NAMALWA (cell line): ENCODE measurements around the gene JMJD4.

Experiments used
- DNase-seq: peaks from one replicate; pipeline ENCODE4 v3.0.0-alpha.2; 2015; ENCODE audit warnings: low spot score

The JMJD4 gene

DNA sequence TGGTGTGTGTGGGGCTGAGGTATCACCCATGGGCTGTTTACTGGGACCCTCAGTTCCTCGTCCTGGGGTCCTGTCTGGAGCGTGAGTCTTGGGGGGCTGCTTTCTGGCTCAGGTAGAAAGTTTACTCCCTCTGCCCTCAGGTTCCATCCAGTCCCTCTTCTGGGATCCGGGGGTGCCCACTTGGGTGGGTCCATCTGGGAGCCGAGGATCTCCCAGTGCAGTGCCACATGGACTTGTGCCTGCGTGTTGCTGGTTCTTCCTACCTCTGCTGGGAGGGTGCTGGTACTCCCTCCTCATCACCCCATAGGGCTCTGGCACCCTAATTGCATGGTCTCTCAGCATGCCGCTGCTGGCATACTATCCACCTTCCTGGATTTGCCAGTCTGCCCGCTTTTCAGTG is 14.1 kb upstream of the JMJD4 start:
- DNase-seq: no peak

DNA sequence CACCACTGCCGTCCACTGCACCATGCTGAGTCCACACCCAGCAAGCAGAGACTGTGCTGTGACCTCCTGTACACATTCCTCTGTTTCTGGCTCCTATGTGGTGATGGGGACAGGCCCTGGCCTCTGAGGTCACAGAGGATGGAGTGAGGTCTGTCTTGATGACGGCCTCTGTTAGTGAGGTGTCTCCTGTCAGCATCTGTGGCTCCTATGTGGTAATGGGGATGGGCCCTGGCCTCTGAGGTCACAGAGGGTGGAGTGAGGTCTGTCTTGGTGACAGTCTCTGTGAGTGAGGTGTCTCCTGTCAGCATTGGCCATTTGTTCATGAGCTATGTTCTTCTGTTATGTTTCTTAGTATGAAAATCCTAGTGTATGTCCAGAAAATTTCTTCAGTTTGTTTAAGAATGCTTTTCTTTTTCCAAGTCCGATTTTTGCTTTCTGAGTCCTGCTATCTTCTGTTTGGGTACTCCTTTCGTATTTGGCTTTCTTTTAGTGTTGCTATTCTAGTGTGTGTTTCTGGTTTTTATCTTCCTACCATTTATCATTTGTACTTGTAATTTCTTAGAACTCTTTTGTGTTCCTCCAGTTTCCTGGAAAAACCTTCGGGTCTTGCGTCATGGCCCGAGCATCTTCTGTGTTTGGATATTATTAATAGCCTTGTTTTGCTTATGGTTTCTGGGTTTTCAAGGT is 13.5 kb upstream of the JMJD4 start:
- no peak for DNase-seq

DNA sequence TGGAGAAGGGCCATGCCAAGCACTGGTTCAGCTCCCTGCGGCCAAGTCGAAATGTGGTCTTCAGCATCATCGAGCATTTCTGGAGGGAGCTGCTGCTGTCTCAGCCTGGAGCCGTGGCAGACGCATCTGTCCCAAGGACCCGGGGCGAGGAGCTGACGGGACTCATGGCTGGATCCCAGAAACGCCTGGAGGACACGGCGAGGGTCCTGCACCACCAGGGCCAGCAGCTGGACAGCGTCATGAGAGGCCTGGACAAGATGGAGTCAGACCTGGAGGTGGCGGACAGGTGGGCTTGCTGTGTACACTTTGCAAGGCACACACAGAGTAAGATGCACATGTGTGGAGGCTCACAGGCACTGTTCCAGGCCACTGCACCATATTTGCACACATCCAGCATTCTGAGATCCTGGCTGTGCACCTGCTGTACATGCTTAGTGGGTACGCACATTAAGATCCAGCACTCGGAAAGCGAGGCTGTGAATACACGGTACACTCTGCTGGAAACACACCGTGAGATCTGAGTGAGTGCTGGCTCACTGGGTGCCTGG is 12.9 kb upstream of the JMJD4 start:
- DNase-seq: no peak

DNA sequence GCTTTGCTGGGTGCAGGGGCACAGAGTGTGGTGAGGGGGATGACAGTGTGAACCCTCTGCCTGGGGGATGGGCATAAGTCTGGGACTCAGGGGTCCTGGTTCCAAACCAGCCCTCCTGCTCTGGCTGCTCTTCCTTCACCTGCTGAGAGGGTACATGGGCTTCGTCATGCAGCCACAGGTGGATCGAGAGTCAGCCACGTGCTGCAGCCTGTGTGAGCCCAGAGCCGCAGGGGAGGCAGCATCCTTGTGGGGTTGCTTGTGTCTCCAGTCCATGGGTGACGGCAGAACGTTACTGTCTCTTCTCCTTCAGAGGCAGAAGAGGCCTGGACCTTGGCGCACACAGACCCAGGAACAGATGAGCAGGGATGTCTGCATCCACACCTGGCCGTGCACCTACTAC is 12.3 kb upstream of the JMJD4 start:
- no peak for DNase-seq

DNA sequence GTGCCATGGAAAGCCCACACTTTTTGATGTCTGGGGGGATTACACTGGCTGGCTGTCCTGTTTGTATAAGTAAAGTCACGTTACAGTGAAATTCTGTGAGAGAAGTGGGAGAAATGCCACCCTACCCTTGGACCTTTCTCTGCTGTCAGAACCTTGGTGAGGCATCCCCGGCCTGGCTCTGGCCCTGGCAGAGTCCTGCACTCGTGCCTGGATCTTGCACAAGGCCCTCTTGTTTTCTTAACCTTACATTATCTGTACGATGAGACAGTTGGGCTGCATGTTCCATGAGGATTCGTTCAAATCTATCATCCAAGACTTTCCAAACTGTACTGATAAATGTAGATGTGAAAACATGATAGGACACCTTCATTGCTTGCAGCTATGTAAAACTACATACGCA is 11.6 kb upstream of the JMJD4 start:
- DNase-seq: no peak

DNA sequence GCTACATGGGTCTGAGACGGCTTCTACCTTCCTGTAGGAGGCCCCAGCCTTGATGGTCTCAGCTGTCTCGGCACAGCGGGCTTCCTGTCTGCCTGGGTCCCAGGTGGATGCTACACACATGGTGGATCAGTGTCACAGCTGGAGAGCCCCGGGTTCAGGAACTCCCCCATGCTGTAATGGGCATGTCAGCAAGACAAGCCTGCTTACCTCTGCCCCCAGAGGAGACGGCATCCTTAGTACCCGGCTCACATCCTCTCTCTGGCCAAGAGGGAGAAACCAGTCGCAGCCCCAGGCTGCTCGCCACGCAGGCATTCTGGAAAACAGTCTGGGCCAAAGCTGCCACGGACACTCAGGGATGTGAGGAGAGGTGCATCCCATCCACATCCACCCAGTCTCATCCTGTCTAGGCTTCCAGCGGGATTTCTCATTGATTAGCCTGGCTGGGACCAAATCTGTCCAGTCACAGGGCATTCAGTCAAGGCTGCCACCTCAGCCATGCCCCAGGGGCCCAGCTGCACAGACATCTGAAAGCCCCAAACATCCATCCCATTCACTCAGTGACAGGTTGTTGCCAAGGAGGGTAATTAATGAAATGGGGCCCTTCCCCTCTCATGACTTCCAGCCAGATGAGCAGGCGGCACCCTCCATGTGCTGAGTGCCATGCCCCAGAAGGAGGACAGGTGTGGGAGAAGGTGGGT is 10.6 kb upstream of the JMJD4 start:
- peak; percentile 34 for DNase-seq

DNA sequence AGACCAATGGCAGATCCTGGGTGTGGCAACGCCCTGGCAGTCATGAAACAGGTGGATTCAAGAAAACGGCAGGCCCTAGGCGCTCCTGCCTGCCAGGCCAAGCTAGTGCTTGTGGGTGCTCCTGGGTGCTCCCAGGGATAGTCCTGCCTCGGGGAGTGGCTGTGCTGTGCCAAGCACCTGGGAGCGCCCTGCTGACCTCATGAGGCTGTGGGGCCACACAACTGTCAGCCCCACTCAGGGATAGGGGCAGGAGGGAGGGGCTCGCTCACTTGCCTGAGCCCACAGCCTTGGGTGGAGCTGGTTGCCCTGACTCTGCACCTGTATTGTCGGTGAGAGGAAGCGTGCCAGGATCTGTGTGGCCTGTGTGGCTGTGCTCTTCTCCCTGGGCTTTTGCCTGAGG is 9.6 kb upstream of the JMJD4 start:
- no peak for DNase-seq

DNA sequence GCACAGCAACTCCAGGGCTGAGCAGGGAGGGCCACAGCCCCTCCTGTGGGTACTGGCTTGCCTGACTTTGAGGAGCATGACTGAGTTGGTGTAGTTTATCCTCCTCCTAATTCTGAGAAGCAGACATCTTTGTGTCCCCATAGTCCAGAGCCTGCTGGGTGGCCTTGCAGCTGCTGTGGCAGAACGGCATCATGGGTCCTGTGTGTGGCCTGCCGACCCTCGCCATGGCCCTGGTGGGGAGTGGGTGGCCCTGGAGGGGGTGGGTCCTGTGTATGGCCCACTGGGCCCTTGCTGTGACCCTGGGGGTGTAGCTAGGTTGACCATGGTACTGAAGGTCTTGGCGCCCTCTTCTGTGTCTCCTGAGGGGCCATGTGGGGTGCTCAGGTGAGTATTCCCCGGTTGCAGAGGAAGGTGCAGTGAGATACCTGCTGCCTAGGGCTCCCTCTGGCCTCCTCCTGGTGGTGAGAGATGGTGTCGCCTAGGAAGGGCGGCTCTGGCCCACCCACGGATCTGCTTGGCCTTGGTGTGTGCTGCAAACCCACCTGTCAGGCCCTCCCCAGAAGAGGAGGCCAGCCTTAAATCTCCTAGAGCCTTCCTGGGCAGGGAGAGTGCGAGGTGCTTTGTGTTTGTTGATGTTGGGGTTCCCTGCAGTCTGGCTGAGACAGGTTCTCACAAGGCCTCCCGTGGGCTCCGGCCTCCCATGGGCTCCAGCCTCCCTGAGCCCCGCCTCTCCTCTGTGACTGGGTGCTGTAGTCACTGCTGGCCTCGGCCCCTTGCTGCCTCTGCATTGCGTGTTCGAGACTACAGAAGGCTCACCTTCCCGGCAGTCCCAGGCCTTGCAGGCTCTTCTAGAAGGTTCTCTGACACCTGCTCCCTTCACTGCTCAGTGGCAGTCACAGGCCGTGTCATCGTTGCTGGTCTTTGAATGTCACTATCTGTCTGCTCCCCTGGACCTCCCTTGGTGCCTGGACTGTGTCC is 7.9 kb upstream of the JMJD4 start:
- no peak for DNase-seq

DNA sequence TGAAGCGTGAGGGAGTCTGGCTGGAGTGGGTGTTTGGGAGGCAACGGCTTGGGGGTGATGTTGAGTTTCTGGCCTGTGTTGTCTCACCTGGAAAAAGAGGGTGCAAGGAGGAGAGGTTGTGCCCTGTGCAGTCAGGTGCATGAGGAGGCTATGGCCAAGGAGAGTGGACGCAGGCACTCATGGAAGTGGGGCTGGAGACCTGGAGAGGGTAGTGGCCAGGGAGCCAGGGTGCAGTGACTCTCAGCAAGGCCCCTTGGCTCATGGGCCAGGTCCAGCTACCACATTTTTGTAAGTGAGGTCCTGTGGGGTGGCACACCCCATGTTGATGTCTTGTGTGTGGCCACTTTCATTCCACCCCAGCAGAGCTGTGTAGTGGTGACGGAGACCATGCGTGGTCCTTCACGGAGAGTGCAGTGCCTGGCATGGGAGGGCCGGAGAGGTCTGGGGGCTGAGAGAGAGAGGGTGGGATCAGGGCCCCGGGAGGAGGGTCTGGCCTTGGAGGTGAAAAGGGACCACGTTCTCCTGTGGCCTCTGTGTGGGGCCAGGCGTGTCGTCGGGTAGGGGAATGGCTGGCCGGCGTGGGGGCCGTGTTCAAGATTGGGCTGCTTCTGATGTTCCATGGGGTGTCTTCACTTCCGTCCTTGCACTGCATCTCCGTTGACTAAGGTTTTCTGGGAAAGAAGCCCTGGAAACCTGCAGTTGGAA is 6.2 kb upstream of the JMJD4 start:
- no peak for DNase-seq

DNA sequence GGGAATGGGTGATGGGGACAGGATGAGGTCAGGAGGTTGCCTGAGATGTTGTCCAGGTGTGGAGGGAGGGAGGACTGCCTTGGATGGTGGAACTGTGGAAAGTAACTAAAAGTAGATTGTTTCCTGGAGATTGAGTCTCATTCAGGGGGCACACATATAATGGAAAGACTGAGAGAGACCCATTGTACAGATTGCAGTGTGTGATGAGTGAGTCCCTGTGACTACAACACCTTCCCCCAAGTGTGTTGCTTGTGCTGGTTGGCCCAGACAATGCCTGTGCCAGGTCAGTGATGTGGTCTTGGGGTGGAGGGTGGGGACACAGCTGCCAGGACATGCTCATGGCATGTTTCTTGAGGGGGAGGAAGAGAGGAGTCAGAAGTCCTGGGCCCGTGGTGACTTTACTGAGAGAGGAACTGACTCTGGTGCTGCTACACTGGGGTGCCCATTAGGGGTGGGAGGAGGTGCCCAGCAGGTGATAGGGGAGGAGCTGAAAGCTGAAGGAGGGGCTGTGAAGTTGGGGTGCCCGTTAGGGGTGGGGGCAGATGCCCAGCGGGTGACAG is 5.4 kb upstream of the JMJD4 start:
- no peak for DNase-seq

DNA sequence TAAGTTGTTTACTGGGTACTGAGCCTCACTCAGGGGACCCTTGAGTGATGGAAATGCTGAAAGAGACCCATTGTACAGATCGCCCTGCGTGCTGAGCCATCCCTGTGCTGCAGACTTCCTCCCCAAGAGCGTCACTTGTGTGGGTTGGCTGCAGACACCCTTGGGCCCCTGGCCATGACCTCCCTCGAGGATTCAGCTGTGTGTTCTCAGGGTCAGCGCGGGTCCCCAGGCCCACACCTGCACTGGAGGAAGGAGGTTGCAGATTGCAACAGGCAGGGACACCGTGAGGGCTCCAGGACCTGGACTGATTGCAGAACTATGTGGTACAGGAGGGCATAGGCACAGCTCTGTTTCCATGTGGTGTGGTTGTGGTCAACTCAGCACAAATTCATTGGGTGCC is 4.5 kb upstream of the JMJD4 start:
- DNase-seq: no peak

DNA sequence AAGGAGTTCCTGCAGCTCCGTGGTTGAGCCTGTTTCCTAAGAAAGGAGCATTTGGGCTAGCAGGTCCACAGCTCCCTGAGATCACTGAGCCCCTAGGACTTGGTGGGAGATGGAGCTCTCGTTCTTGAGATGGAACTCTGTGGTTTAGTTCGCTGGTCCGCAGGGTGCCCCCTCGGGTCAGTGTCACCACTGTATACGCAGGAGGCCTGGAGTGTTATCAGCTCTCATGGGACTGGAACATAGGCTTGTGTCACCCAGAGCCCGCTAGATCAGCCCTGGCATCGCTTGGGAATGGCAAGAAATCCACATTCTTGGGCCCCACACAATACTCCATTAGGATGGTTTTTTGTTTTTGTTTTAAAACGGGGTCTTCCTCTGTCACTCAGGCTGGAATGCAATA is 3.7 kb upstream of the JMJD4 start:
- DNase-seq: no peak

DNA sequence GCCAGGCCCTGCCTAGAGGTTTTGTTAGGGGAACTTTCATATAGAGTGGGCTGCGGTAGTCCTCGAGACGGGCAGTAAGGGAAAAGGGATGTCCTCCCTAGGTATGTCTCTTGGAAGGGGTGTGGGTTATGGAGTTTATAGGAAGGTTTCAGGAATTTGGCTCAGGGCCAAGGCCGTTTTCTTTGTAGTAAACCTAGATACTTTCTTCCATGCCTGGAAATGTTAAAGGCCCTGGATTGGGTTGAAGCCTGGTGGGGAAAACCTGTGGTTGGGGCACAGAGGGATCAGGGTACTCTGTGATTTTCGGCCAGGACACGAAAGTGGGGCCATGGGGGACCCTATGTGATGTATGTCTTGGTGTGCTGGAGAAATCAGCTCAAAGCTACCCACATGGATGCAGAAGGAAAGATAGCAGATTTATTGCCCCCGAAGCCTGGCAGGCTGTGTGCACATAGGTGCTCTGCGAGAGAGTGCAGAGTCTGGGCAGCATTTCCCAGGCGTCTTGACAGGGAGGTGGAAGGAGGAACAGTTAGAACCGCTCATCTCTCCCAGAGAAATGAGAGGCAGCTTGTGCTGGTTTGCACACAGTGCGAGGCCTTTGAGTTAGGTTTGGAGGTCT is 1.8 kb upstream of the JMJD4 start:
- no peak for DNase-seq

DNA sequence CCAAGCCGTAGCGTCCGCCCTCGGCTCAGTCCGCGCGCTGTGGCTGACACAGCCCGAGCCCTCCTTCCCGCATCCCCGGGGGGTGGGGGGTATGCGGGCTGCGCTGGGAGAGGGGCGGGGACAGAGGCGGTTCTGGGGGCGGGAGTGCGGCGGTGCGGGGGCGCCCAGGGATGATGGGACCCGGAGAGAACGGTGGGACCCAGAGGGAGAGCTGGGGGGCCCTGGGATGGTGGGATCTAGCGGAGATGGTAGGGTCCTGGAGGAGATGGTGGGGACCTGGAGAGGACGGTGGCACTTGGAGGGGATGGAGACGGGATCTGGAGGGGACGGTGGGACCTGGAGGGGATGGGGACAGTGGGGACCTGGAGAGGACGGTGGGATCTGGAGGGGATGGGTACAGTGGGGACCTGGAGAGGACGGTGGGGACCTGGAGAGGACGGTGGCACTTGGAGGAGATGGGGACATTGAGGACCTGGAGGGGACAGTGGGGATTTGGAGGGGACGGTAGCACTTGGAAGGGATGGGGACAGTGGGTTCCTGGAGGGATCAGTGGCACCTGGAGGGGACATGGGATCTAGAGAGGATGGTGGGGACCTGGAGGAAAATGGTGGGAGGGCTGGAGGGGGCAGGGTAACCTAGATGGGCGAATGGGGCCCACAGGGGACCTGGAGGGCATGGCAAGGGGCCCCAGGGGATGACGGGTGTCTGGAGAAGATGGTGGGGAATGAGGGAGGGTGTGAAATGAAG is 610 bp upstream of the JMJD4 start:
- DNase-seq: no peak

DNA sequence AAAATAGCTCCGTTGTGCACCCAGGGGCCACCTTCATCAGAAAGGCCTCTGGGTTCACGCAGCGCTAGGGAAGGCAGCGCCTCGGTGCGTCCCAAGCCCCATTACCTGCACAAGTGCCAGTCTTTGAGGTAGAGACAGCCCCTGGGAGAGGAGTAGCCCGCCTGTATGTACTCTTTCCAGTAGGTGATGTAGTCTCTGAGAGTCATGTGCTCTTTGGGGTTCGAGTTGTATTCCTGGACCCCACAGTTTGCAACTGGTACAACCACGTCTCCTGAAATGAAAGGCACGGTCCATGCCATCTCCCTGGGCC is 601 bp downstream of the JMJD4 start:
- peak; percentile 41 for DNase-seq

DNA sequence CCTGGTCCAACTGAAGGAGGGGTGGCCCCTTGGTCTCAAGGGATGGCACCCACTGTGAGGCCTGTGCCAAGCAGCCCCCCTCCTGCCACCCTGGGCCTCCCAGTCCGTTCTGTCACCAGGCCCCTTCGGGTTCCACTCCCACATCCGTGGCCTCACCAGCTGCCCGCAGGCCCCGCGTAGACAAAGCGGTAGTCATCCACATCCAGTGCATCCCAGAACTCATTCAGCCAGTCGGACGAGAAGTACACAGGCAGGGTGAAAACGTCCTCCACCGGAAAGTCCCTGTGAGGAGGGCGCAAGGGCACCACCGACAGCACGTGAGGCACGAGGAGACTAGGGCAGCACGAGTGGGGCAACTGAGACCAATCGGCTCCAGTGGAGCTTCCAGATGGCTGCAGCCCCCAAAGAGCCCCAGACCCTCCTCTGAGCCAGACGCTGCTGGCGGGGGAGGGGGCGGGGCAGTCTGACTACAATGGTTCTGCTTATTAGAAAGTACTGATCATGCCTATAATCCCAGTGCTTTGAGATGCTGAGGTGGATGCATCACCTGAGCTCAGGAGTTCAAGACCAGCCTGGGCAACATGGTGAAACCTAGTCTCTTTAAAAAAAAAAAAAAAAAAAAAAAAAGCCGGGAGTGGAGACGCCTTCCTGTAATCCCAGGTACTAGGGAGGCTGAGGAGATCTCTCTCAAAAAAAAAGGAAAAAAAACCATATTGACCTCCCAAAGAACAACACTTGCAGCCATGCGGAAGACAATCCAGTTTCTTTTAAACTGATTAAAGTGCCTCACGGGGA is 1.2 kb downstream of the JMJD4 start:
- DNase-seq: no peak

DNA sequence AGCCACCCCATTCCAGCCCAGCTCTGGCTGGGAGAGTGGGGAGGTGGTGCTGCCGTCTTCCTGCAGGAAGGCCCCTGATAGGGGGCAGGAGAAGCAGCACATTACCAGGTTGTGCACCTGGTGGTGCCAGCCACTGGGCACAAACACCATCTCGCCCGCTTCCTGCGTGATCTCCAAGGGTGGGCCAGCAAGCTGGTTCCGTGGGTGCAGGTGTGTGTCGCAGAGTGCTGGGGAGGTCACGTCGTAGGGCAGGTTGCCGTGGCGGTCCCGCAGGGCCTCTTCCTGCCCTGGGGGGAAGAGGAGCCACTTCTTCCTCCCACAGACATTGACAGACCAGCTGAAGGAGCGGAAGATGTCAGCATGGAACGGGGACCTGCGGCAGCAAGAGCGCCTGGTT is 1.8 kb downstream of the JMJD4 start:
- DNase-seq: no peak

DNA sequence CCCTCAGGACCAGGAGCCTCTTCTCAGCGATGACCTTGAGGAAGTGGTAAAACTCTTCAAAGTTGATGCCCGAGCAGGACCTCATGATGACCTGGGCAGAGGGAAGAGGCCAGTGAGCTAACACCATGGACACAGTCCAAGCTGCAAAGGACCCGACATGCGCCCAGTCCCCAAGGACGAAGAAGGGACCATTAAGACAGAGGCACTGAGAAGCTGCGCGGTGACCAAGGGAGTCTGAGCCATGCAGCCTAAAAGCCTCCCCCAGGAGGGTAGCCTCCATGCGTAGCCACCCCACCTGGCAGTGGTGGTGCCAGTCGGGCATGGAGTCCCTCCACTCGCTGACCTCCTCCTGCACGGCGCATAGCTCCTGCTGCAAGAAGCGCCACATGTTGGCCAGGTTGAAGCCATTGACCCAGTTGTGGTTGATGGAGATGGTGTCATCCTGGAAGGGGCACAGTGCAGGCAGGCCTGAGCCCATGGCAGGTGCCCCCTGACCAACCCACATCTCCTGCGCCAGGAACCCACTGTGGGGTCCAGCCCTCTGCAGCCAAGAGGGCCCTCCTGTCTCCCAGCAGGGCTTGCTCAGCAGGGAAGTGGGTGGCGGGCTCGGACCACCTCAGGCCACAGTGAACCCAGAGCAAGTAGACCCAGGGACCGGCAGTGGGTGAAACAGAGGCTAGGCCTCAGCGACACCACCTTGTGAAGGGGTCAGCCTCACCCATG is 2.4 kb downstream of the JMJD4 start:
- DNase-seq: no peak
